GM08714 (cell line): Measurements from ENCODE around the gene MOB3B.

Source experiments
- H3K4me3 ChIP-seq: fragments of 200-500 bp; sonication (Bioruptor generic); 2 replicates; pipeline ENCODE4 v1.5.1; 2014; ENCODE audit warnings: mild to moderate bottlenecking, low read length, inconsistent platforms
- ZNF274 ChIP-seq: IDR thresholded peaks from 2 replicates; pipeline ENCODE4 v1.6.1; 2012; ENCODE audit warnings: mild to moderate bottlenecking, low read depth, low read length

Gene MOB3B

DNA sequence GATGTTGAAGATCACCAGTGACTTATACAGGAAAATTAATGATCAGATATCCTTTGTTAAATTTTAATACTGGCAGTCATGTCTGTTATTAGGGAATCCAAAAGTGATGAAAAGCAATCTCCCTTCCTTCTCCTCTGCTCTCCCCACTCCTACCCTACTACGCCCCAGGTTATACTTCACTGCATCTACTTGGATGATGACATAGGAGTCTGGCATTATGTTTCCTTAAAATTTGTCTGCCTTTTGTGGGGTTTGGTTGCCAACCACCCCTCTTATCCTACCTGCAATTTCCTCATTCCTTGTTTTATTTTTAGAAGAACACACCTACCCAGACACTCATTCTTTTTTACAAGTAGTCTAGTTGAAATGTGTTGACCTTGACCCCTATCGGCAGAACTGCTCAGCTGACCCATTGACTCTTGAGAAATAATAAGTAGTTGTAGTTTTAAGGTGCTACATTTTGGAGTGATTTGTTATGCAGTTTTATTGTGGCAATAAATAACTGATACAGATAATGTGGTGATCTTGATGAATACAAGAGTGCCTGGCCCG, 5.1 kb upstream of the MOB3B start:
- no peak for TF ChIP-seq ZNF274
- no peak overlapping the region for H3K4me3 ChIP-seq

DNA sequence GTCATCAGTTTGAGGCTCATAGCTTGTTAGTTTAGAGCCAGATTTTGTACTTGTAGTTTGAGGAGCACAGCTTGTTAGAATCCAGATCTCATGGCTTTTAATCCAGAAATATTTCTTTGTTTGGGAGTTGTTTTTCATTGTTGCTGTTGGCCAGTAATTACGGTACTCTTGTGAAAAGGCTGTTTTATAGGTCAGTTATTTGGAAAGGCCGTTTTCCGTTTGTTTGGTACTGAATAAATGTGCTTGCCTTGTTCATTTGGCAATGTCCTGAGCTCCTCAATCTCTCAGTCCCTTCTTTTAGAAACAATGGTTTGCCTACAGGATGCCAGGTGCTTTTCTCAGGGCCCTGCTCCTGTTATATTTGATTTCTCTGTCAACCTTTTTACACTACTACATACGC, 4.5 kb upstream of the MOB3B start:
- TF ChIP-seq ZNF274 = no peak
- H3K4me3 ChIP-seq = no peak overlapping the region

- TF ChIP-seq ZNF274 = no peak
- H3K4me3 ChIP-seq = no peak overlapping the region
Measured at GRCh38 chr9:27533311-27533710, 3.7 kb upstream of the MOB3B start.

GRCh38 chr9:27532046-27532445, 2.4 kb upstream of the MOB3B start:
- no peak overlapping the region for H3K4me3 ChIP-seq
- no peak for TF ChIP-seq ZNF274

- no peak overlapping the region for H3K4me3 ChIP-seq
- no peak for TF ChIP-seq ZNF274
Measured at GRCh38 chr9:27530915-27531755, 1.5 kb upstream of the MOB3B start.

- peak overlapping the region; percentile 60 for H3K4me3 ChIP-seq
- no peak for TF ChIP-seq ZNF274
Measured at GRCh38 chr9:27528886-27529315, 713 bp downstream of the MOB3B start.

DNA sequence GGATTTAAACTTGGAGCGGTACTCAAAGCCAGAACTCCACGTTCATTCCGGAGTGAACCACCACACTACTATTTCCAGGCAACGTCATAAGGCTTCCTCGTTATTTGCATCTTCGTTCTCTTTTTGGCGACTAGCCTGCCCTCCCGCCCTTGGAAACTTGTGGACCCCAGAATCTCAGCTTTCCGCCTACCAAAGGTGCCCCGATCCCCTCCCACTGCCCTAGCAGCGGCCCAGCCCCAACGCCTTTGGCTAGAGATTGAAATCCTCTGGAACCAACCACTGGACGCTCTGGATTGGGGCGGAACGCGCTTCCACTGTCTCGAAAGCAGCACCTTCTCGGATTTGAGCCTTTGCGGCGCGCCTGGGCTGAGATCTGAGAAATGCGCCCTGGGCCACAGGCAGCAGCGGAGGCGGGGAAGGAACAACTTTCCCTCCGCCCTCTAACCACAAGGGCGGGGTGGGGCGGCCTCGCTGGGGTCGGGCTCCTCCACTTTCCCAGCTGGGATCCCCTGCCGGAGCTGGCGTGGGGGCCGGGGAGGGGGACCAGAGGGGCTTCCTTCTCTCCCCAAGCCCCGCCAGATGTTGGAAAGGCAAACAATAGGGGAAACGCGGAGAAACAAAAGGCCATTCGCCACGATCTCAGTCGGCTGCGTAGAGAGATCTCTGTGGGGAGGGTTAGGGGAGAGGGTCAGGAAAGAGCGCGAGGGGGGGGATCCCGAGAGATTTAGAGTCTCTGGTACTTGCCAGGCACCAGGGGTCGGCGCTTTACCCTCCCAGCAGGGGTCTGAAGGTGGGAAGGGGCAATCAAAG, 1.3 kb downstream of the MOB3B start:
- no peak for TF ChIP-seq ZNF274
- peak overlapping the region; percentile 60 for H3K4me3 ChIP-seq

DNA sequence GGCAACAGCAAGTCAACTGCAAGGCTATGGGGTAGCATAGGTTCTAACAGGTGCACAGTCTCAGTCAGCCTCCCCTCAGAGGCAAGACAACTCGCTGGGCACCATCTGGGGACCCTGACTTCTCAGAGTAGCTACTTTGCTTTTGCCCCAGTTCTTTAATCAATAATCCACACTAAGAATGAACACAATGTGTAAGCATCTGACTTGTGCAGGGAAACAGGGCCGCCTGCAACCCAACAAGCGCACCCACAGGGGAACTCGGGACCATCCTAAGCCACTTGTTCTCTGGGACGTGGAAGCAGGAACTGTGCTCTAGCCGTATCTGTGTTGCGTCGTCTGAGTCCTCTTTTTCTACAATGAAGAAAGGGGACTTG, 1.9 kb downstream of the MOB3B start:
- no peak for TF ChIP-seq ZNF274
- no peak overlapping the region; the same call in 1 of the 2 replicates for H3K4me3 ChIP-seq

- no peak within 1 kb of the TSS for H3K4me3 ChIP-seq
- no peak for TF ChIP-seq ZNF274
Measured at GRCh38 chr9:27524236-27524635, 5.4 kb downstream of the MOB3B start, which contains the start of gene IFNK. Gene IFNK, plus strand, starts transcription at chr9:27524290. Its CDS starts 47 bp downstream, at chr9:27524337.

- no peak overlapping the region for H3K4me3 ChIP-seq
- no peak for TF ChIP-seq ZNF274
Measured at GRCh38 chr9:27523141-27523540, 6.5 kb downstream of the MOB3B start.

- H3K4me3 ChIP-seq = no peak overlapping the region
- no peak for TF ChIP-seq ZNF274
Measured at GRCh38 chr9:27520986-27521385, 8.6 kb downstream of the MOB3B start.

- H3K4me3 ChIP-seq = no peak overlapping the region
- no peak for TF ChIP-seq ZNF274
Measured at GRCh38 chr9:27519466-27520465, 9.8 kb downstream of the MOB3B start.

GRCh38 chr9:27518809-27519208, 10.8 kb downstream of the MOB3B start:
- H3K4me3 ChIP-seq = no peak overlapping the region
- no peak for TF ChIP-seq ZNF274
